Nephron progenitor cell (in vitro differentiated cells): Measurements from ENCODE around the gene GMFB.
A peak's percentile ranks its signal among the peaks of the same experiment; 100 is the strongest.
"Not testable (repeated sequence)": the region's sequence is repeated elsewhere in the genome, so short reads cannot be mapped to it uniquely, and the experiment has no call there.

ENCODE experiments used
- DNase-seq: peaks from one replicate; pipeline ENCODE4 v3.0.0; 2021
- H3K27ac Mint-ChIP-seq: 2 replicates; pipeline ENCODE4 v1.8.0; 2021; ENCODE audit warnings: mild to moderate bottlenecking, moderate library complexity, mixed read lengths
- H3K27me3 Mint-ChIP-seq: 2 replicates; pipeline ENCODE4 v1.8.0; 2021; ENCODE audit warnings: mild to moderate bottlenecking, low read depth, mixed read lengths; ENCODE audit not compliant: poor library complexity
- H3K36me3 Mint-ChIP-seq: 2 replicates; pipeline ENCODE4 v1.8.0; 2021; ENCODE audit warnings: low read depth, mixed read lengths
- H3K4me1 Mint-ChIP-seq: 2 replicates; pipeline ENCODE4 v1.8.0; 2021; ENCODE audit warnings: mixed read lengths
- H3K4me3 Mint-ChIP-seq: 2 replicates; pipeline ENCODE4 v1.8.0; 2021; ENCODE audit warnings: mild to moderate bottlenecking, moderate library complexity, mixed read lengths
- H3K9me3 Mint-ChIP-seq: 2 replicates; pipeline ENCODE4 v1.8.0; 2021; ENCODE audit warnings: mild to moderate bottlenecking, moderate library complexity, mixed read lengths
- TF ChIP-seq, protein P1 (sequence below): fragments of 200-600 bp; sonication (generic); IDR thresholded peaks from 2 replicates; pipeline ENCODE4 v1.5.0; 2021; ENCODE audit warnings: antibody characterized with exemption

Gene GMFB

DNA sequence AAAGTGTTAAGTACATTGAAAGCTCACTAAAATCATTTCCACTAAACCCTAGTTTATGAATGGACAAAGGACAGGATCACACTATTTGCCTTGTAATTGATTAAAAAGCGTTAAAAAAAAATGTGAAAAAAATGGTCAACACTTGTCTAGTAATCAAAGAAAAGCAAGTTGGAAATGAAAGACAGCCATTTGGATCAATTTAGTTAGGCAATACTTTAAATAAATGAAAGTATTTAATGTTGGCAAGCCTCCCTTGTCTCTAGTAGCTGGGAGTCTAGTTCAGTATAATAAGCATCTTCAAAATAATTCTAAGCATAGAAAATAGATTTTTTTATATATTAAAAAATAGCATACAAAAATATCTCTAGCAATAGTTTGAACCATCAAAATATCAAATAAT lies 33.4 kb downstream of the GMFB start:
- Mint-ChIP-seq H3K4me3 (no peak overlapping the region), H3K4me1 (peaks cover 6% of the 10 kb centered on the region), H3K27ac (no peak overlapping the region), H3K27me3 (peaks cover 4% of the 10 kb centered on the region), H3K9me3 (peaks cover 23% of the 10 kb centered on the region), H3K36me3 (peaks cover 7% of the 10 kb centered on the region)
- TF ChIP-seq, protein P1, sequence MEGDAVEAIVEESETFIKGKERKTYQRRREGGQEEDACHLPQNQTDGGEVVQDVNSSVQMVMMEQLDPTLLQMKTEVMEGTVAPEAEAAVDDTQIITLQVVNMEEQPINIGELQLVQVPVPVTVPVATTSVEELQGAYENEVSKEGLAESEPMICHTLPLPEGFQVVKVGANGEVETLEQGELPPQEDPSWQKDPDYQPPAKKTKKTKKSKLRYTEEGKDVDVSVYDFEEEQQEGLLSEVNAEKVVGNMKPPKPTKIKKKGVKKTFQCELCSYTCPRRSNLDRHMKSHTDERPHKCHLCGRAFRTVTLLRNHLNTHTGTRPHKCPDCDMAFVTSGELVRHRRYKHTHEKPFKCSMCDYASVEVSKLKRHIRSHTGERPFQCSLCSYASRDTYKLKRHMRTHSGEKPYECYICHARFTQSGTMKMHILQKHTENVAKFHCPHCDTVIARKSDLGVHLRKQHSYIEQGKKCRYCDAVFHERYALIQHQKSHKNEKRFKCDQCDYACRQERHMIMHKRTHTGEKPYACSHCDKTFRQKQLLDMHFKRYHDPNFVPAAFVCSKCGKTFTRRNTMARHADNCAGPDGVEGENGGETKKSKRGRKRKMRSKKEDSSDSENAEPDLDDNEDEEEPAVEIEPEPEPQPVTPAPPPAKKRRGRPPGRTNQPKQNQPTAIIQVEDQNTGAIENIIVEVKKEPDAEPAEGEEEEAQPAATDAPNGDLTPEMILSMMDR: no peak
- DNase-seq: no peak

DNA sequence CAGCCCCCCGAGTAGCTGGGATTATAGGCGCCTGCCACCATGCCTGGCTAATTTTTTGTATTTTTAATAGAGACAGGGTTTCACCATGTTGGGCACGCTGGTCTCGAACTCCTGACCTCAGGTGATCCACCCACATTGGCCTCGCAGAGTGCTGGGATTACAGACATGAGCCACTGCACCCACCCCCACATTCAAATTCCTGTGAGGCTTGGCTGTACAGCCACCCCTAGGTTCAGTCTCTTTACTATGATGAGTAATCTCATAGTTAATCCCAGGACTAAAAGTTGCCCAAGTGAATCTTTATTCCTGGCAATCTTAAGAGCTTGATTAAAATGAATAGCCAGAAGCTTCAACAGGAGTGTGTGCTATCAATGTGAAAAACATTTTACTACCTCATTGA lies 34.8 kb downstream of the GMFB start:
- peaks cover 13% of the 10 kb centered on the region for H3K4me1 Mint-ChIP-seq
- H3K4me3 Mint-ChIP-seq, H3K27me3 Mint-ChIP-seq, DNase-seq, H3K27ac Mint-ChIP-seq, H3K9me3 Mint-ChIP-seq, H3K36me3 Mint-ChIP-seq: not testable (repeated sequence)

DNA sequence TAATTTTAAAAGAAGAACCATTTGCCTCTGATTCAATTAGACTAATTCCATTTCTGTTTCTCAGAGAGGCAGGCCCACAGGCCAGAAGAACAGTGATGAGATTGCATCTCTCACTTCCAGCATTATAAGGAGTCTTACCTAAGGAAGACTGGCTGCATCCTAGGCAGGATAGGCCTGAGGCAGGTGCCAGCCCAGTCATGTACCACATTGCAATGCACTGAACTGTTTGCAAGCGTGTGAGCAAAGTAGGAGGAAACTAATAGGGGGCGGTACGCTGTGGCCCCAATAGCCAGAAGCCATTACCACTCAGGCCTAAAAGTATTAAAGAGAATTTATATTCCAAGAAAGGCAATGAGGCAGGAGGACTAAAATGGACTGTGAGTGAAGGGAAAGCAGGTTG lies 35.5 kb downstream of the GMFB start:
- no peak for DNase-seq
- Mint-ChIP-seq H3K4me3 (no peak overlapping the region), H3K9me3 (peaks cover 2% of the 10 kb centered on the region), H3K27ac (peak overlapping the region; percentile 75), H3K4me1 (peaks cover 17% of the 10 kb centered on the region), H3K27me3 (peaks cover 5% of the 10 kb centered on the region), H3K36me3 (peaks cover 1% of the 10 kb centered on the region)
- TF ChIP-seq, protein P1: no peak

DNA sequence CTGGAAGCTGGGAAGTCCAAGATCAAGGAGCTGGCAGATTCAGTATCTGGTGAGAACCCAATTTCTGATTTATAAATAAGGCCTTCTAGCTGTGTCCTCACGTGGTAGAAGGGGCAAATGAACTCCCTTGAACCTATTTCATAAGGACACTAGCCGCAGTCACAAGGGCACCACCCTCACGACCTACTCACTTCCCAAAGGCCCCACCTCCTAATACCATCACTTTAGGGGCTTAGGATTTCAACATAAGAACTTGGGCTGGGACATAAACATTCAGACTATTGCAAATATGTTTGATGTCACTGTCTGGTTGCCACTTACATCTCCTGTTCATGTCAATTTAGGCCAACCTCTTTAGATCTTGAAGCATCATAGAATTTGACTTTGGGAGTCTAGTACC lies 36.8 kb downstream of the GMFB start:
- TF ChIP-seq, protein P1: no peak
- no peak for DNase-seq
- peaks cover 17% of the 10 kb centered on the region for H3K4me1 Mint-ChIP-seq
- H3K27ac Mint-ChIP-seq: no peak overlapping the region
- H3K4me3 Mint-ChIP-seq: no peak overlapping the region
- no peaks in the 10 kb centered on the region for H3K36me3 Mint-ChIP-seq
- no peaks in the 10 kb centered on the region for H3K9me3 Mint-ChIP-seq
- peaks cover 9% of the 10 kb centered on the region for H3K27me3 Mint-ChIP-seq

- DNase-seq: no peak
- peaks cover 9% of the 10 kb centered on the region for H3K27me3 Mint-ChIP-seq
- no peak overlapping the region for H3K27ac Mint-ChIP-seq
- H3K4me3 Mint-ChIP-seq: no peak overlapping the region
- no peaks in the 10 kb centered on the region for H3K36me3 Mint-ChIP-seq
- no peaks in the 10 kb centered on the region for H3K9me3 Mint-ChIP-seq
- peaks cover 23% of the 10 kb centered on the region for H3K4me1 Mint-ChIP-seq
- TF ChIP-seq, protein P1: no peak
Measured at GRCh38 chr14:54451121-54451601, 37.6 kb downstream of the GMFB start.

DNA sequence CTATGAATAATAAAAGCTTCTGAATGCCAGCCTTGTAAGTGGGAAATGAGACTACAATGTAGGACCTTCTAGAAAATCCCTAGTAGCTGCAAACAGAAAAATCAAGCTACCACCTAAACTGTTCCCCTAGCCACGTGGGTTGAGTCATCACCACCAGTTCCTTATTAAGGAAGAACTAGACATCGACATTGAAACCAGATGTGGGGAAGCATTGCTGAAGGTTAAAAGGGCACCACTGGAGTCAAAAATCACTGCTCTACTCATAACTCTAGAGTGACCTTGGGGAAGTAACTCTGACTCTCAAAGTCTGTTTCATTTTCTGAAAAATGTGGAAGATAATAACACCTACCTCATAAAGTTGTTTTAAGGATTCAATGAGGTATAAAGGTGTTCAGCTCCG lies 38.2 kb downstream of the GMFB start:
- peaks cover 30% of the 10 kb centered on the region for H3K4me1 Mint-ChIP-seq
- H3K27me3 Mint-ChIP-seq: peaks cover 9% of the 10 kb centered on the region
- H3K9me3 Mint-ChIP-seq: no peaks in the 10 kb centered on the region
- DNase-seq: no peak
- no peak overlapping the region for H3K27ac Mint-ChIP-seq
- H3K36me3 Mint-ChIP-seq: no peaks in the 10 kb centered on the region
- TF ChIP-seq, protein P1: no peak
- H3K4me3 Mint-ChIP-seq: no peak overlapping the region
